HG03103 (cell line): Measurements from ENCODE around the gene CPT1B.
A peak's percentile ranks its signal among the peaks of the same experiment; 100 is the strongest.

Source experiments
- ATAC-seq: cut with Tn5 transposase; IDR thresholded peaks from one replicate; pipeline ENCODE4 v1.9.1; 2021; ENCODE audit warnings: low read depth; ENCODE audit not compliant: unreplicated experiment

The CPT1B gene

DNA sequence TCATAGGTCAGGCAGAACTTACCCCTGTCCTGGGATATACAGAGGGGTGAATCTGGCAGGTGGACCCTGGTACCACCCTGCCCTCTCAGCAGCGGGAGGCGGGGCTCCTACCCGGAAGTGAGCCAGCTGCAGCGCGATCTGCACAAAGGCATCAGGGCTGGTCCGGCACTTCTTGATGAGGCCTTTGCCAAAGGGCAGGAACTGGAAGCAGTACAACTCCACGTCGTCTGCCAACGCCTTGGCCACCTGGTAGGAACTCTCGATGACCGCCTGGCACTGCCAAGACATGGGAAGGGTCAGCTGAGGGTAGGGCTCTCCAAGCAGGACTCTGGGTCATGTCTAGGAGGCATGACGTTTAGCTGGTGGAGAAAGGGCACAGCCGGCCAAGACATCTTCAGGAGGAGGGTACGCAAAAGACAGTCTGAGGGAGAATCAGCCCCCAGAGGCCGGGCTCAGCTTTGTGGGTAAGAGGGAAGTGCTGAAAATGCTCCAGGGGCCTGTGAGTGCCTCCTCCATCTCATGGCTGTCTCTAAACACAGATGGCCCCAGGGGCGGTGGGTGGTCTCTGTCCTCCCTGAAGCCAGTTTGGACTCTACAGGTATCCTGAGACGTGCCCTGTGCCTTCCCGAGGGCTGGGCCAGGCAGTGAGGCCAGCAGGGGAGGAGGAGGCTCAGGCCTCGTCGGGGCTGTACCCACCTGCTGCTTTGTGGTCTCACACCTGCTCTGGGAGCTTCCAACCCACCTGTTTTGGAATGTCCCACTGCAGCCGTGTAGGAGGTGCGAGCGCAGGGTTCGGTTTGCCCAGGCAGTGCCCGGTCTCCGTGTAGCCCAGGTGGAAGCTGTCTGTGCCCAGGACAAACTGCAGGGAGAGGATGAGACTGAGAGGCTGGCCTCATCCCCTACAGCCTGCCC is 6.7 kb downstream of the CPT1B start:
- no peak for ATAC-seq

GRCh38 chr22:50570861-50571260 is 7.4 kb downstream of the CPT1B start:
- no peak for ATAC-seq

DNA sequence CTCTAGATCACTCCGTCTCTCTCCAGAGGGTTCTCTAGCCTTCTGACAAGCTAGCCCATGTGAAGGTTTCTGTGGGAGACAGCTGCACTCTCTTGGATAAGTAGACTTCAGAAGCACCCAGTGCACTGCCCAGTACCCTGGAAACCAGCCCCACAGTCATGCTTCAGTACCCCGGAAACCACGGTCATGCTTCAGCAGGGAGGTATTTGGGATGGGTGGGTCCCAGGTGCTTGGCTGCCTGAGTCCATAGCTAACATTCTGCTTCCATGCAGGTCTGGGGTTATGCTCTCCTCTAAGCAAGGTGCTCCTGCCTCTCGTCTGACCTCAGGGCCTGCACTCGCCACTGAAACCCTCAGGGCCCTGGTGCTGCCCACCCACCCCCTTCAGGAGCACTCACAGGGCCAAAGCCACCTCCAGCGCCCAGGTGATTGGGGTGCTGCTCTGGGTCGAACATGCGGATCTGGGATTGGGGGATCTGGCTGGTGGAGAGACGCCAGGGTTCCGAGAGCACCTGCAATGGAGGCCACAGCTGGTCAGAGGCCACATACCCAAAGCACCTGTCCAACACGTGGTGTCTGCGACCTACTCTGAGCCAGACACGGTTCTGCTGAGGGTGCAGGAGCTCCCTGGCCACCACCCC is 8.2 kb downstream of the CPT1B start:
- no peak for ATAC-seq

DNA sequence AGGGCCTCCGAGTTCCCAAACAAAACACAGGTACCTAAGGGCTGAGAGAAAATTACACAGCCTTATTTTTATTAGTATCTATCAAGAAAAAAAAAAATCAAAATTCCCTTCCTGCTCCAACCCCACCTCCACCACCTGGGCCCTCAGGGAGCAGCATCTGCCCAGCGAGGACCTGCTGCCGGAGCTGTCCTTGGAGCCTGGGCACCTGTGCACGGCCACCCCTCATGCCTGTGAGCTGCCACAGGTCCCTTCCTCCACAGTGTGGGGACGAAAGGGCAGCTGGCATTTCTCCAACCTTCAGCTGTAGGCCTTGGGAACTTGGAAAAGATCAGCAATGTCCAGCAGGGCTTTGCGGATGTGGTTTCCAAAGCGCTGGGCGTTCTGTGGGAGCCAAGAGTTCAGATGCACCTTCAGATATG is 9.2 kb downstream of the CPT1B start:
- no peak for ATAC-seq

- no peak for ATAC-seq
These were observed 9.6 kb downstream of the CPT1B start for GRCh38 chr22:50568626-50569025.

GRCh38 chr22:50567721-50568252 is 10.4 kb downstream of the CPT1B start:
- no peak for ATAC-seq

- ATAC-seq, result no peak
These were observed 13.9 kb downstream of the CPT1B start for GRCh38 chr22:50564289-50564688.

- ATAC-seq, result no peak
These were observed 14.6 kb downstream of the CPT1B start for GRCh38 chr22:50563413-50564160.

GRCh38 chr22:50562523-50563412 is 15.5 kb downstream of the CPT1B start, which contains the start of gene SYCE3:
TSS of gene SYCE3 (minus strand) at chr22:50562919. CDS start at chr22:50556405, 6,514 bp downstream.
- peak; percentile 86 for ATAC-seq

- ATAC-seq, result no peak
These were observed 16.5 kb downstream of the CPT1B start for GRCh38 chr22:50561401-50562358.

- no peak for ATAC-seq
These were observed 18.2 kb downstream of the CPT1B start for GRCh38 chr22:50560034-50560433.

DNA sequence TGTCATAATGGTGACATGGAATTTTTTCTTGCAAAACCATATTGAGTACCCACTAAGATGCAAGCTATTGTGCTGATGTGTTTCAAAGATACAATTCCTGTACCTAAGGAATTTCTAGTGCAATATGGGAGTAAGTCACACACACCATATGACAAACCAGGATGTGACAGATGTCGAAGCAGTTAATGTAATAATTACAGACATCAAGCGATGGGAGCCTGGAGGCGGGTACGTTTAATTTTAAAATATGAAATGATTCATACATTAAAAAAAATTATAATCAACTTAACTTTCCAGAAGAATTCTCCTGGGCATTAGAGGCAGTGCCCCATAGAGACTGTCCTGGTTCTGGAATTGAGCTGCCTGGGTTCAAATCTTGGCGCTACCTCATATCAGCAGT is 21.5 kb downstream of the CPT1B start:
- ATAC-seq, result no peak

DNA sequence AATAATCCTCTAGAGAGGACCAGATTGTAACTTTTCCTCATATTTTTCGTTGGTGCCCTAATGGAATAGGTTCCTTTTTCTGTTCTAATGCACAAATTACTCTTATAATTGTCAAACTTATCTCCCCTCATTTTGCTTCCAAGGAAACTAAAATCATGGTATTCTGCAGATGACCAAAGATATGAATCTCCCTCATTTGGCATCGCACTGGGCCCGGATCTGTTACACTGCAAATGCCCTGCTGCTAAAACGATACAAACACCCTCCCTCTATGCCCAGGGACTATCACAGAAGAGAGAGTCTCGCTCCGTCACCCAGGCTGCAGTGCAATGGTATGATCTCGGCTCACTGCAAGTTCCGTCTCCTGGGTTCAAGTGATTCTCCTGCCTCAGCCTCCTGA is 24.9 kb downstream of the CPT1B start:
- ATAC-seq, result no peak

DNA sequence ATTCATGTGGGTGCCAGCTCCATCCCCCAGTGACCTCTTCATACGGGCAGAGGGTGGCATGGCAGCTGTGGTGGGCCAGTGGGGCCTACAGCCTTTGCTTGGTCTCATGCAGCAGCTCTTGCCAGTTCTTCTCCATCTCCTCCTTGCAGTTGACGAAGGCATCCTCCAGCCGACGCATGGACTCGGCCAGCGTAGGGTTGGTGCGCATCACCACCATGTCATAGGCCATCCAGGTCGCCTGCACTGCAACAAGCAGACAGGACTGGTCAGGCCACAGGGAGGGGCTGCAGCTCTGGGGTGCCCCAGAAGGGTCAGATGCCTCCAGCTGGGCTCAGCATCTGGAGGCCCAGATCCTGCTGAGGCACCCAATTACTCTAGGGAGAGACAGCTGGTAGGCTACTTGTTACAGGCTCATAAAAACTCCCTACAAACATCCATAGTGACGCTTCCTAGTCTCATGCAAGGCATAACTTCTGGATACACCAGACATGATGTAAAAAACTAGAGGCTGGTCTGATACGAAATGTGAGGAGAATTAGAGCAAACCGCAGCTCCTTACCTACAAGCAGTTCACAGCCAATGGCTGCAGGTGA is 27.0 kb downstream of the CPT1B start:
- ATAC-seq, result no peak

DNA sequence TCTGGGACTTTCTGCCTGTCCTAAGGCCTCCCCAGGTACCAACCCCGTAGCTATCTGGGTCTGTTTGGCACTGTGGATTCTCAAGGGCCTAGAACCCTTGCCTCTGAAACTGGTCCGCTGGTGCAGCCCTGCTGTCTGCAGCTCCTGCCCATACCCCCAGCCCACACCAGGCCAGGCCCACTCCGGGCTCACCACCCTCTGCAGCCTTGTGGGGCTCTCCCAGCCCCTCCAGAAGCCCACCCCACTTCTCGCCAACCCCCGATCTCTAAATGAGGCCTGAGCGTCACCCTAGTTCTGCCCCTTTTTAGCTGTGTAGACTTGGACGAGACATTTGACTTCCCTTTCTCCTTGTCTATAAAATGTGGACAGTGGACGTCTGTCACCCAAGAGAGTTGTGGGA is 27.8 kb downstream of the CPT1B start:
- no peak for ATAC-seq

- ATAC-seq, result no peak
These were observed 29.1 kb downstream of the CPT1B start for GRCh38 chr22:50548921-50549790.
